HG03521 (cell line): ENCODE measurements around the gene MTHFD1L.
"Not testable (repeated sequence)": the region's sequence is repeated elsewhere in the genome, so short reads cannot be mapped to it uniquely, and the experiment has no call there.

Experiments
- ATAC-seq: cut with Tn5 transposase; IDR thresholded peaks from one replicate; pipeline ENCODE4 v1.9.1; 2021; ENCODE audit warnings: mild to moderate bottlenecking, moderate library complexity; ENCODE audit not compliant: unreplicated experiment

Gene MTHFD1L

GRCh38 chr6:151036869-151037680 is 171.6 kb downstream of the MTHFD1L start:
- ATAC-seq = no peak

- ATAC-seq = no peak
These were observed 173.1 kb downstream of the MTHFD1L start for GRCh38 chr6:151038616-151039015.

- ATAC-seq = not testable (repeated sequence)
These were observed 175.5 kb downstream of the MTHFD1L start for GRCh38 chr6:151040888-151041521.

DNA sequence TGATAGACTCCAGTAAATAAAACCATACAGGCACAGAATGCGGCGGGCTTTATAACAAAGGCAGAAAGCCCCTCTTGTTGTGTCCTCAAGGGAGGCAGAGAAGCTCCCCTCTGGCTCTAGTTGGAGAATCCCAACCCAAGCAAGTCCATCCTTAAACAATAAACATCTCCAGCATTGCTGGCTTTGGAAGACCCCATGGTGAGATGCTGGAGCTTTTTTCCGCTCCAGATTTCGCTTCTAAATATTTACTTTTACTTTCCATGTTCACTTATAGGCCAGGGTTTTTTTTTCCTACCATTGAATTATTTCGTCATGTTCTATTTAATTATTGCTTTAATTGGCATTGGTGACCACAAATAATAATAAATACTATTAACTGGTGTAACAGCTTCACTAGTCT is 176.2 kb downstream of the MTHFD1L start:
- no peak for ATAC-seq

GRCh38 chr6:151042911-151043330 is 177.4 kb downstream of the MTHFD1L start:
- not testable (repeated sequence) for ATAC-seq

DNA sequence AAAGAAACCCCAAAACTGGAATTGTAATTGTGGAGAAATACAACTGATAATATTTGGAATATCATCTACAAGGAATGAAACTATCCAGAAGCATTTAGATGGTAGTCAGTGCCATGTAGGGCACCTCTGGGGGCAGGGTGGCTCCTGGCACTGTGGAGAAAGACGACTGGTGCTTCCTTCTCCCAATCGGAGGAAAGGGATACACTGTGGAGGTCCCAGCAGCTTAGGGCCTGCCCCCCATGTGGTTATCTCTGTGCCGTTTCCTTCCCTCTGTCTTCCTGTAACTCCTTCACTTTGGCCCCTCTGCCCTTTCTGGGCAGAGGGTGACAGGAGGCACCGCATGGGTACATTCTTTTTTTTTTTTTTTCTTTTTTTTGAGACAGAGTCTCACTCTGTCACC is 178.4 kb downstream of the MTHFD1L start:
- ATAC-seq = no peak

GRCh38 chr6:151044465-151045441 is 179.3 kb downstream of the MTHFD1L start:
- no peak for ATAC-seq

- not testable (repeated sequence) for ATAC-seq
These were observed 180.2 kb downstream of the MTHFD1L start for GRCh38 chr6:151045511-151046222.

- ATAC-seq = no peak
These were observed 185.7 kb downstream of the MTHFD1L start for GRCh38 chr6:151051164-151051563.

GRCh38 chr6:151052021-151052646 is 186.6 kb downstream of the MTHFD1L start:
- ATAC-seq = no peak

DNA sequence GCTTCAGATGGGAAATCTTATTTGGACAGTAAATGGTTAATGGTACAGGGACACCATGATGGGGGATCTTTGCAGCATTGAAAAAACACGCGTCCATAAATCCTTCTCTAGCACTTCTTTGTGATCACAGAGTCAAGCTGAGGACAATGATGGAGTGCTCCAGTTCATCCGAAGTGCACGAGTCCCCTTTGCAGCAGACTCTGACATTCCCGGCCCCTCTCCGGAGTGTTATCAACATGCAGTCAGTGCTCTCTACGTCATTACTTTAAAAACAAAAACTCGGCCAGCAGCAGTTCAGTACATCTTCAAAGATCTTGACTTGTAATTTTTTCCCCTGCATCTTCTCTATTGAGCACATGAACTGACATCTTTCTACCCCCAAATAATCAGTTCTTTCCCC is 188.8 kb downstream of the MTHFD1L start:
- no peak for ATAC-seq

DNA sequence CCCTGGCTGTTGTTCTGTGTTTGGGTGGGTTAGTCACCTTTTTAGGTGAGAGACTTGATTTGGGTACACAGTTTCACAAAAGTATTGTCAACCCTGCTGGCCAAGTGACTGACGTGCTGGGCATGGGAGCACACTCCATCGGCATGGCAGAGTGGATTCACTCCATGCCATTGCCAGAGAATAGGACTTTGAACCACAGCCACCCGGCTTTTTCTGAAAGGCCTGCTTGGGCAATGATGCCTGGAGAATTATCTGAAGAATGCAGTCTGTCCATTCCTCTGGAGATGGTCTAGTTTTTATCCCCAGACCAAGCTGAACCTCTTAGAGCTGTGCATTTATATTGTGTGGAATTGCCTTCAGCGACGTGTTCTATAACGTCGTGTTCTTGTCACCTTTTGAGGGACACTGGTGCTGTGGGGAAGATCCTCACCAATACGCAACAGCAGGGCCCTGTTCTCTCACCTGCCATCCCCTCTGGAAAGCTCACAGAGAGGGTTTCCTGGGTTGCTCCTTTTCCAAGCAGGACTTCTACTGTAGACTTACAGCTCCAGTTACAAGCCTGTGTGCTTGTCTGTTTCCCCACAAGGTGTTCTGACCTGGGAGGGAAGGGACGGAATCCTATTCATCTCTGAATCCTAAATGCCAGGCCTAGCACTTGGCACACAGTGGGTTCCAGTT is 190.9 kb downstream of the MTHFD1L start:
- ATAC-seq = no peak

GRCh38 chr6:151057061-151057460 is 191.6 kb downstream of the MTHFD1L start:
- no peak for ATAC-seq

GRCh38 chr6:151058021-151058733 is 192.7 kb downstream of the MTHFD1L start:
- ATAC-seq = no peak

GRCh38 chr6:151059612-151060095 is 194.2 kb downstream of the MTHFD1L start:
- no peak for ATAC-seq

DNA sequence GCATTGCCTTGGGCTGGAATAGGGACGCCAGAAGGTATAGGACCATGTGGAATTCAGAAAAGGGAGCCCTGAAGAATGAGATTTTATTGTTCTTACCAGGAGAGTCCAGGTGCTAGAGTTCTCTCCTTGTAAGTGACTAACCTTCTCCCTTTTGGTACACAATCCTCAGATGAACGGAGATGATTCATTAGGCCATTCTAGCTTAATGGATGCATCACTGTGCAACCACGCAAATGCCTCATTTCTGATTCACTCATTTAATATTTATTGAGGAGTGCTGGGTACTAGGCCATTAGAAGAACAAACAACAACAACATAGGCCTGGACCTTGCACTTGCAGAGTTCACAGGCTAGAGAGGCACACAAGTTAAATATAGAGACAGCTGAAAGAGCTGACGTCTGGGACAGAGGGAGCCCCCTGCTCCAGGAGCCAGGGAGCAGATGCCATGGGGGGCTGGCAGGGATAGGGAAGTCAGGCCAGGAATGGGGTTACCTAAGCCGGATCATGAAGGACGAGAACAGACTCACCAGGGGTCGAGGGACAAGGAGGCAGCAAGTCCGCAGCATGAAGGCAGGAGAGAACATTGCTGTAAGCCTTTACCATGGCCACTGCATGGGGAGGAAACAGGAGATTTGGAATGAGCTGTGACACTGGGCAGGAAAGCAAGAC is 194.7 kb downstream of the MTHFD1L start:
- no peak for ATAC-seq

DNA sequence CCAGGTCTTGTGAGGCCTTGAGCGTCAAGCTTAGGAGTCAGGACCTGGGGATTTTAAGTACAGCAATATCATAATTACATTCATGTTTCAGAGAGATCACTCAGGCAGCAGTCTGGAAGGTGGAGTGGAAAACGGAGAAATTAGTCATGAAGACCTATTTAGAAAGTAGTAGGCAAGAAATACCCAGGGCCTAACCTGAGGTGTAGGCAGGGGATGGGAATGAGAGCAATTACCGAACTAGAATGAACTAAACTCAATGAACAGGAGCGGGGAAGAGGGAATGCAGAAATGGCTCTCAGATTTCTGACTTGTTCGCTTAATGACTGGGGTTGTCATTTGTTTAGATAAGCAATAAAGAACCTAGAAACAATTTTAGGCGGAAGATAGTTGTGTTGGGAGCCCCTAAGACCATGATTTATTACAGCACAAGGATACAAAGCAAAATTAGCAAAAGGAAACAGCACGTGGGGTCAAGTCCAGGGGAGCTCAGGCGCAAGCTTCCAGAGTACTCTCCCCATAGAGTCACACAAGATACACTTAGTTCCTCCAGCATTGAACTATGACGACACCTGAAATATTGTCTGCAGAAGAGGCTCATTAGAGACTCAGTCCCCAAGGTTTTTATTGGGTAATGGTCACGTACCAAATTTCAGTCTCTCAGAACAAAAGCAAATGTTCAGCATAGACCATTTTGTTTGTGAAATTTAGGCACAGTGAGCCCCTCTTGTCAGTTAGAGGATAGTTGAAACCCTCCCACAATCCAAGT is 195.4 kb downstream of the MTHFD1L start:
- ATAC-seq = no peak
